HepG2 (cell line): ENCODE data around the gene GNG12. TPM values are rescaled to one million over a fixed set of nuclear protein-coding genes. Genes with fewer than 3 reads are reported as not detected.

ENCODE experiments used
- ATAC-seq: fragments of 200-7000 bp; cut with Tn5 transposase; 3 replicates; pipeline ENCODE4 v1.9.1; 2020; ENCODE audit warnings: mild to moderate bottlenecking, moderate library complexity
- BruUV-seq: library from RNA; stranded (reverse); fragments of 400-500 nt; replicated peaks from 2 replicates; lab custom pipeline; 2021; lab: Mats Ljungman, UMichigan
- CTCF ChIA-PET: fragments of 300-600 bp; formaldehyde crosslinking; extraction: SDS; loops from one replicate; lab custom pipeline; 2021; ENCODE audit warnings: low total read pairs, inconsistent platforms, low intra/inter-chr PET ratio; lab: Yijun Ruan, JAX
- POLR2A ChIA-PET: fragments of 350-600 bp; sonication (Branson Sonifier 250); formaldehyde crosslinking; loops from one replicate; lab custom pipeline; 2020; ENCODE audit warnings: antibody characterized with exemption, inconsistent platforms; lab: Yijun Ruan, JAX
- DNase-seq: peaks from one replicate; pipeline ENCODE4 v3.0.0-alpha.2; 2015; ENCODE audit warnings: low spot score
- FAIRE-seq: peaks from 3 replicates; lab custom pipeline; 2011; peaks lifted over from hg19 to GRCh38; lab: Jason Lieb, UNC
- H2AFZ ChIP-seq: one replicate; pipeline ENCODE4 v1.6.1; 2011; ENCODE audit warnings: low read length, inconsistent platforms
- H3K27ac ChIP-seq: fragments of 300-600 bp; 3 replicates; pipeline ENCODE4 v1.8.0; 2011; ENCODE audit warnings: mixed run types, mild to moderate bottlenecking, mixed read lengths, low read length, inconsistent platforms; ENCODE audit not compliant: insufficient read depth; ENCODE audit errors: extremely low read length
- H3K27me3 ChIP-seq, 2 experiments: fragments of 200-600 bp in 1 of 2; 2 replicates in 1 of 2; 3 replicates in 1 of 2; pipeline versions ENCODE4 v1.6.0 to v1.8.0; 2011; ENCODE audit warnings: low read length in 2 of 2, mild to moderate bottlenecking in 2 of 2, moderate library complexity in 2 of 2, inconsistent platforms in 1 of 2; ENCODE audit not compliant: insufficient read depth in 2 of 2, control insufficient read depth in 1 of 2
- H3K36me3 ChIP-seq, 2 experiments: fragments of 200-600 bp in 1 of 2; replicated peaks in 1 of 2; 2 replicates in 1 of 2; 3 replicates in 1 of 2; pipeline versions ENCODE4 v1.5.1 to v1.8.0; 2011; ENCODE audit warnings: low read length in 2 of 2, inconsistent platforms in 1 of 2; ENCODE audit not compliant: insufficient read depth in 2 of 2, control insufficient read depth in 1 of 2
- H3K4me1 ChIP-seq: 2 replicates; pipeline ENCODE4 v1.5.1; 2012; ENCODE audit warnings: low read length, inconsistent platforms; ENCODE audit not compliant: insufficient read depth
- H3K4me2 ChIP-seq: 2 replicates; pipeline ENCODE4 v1.6.0; 2011; ENCODE audit warnings: low read depth, low read length, inconsistent platforms
- H3K4me3 ChIP-seq, 3 experiments: fragments of 200-600 bp in 1 of 3; sonication (generic), shearing (Covaris generic) in 1 of 3; replicated peaks in 1 of 3; 2 replicates each; pipeline ENCODE4 v1.5.1; 2011 to 2016; ENCODE audit warnings: low read length in 3 of 3, inconsistent platforms in 2 of 3, low read depth in 2 of 3, mild to moderate bottlenecking in 2 of 3, control low read depth in 1 of 3, mixed read lengths in 1 of 3; ENCODE audit not compliant: insufficient read depth in 1 of 3
- H3K79me2 ChIP-seq: one replicate; pipeline ENCODE4 v1.6.1; 2011; ENCODE audit warnings: low read length, inconsistent platforms; ENCODE audit not compliant: insufficient read depth
- H3K9ac ChIP-seq: 2 replicates; pipeline ENCODE4 v1.6.0; 2011; ENCODE audit warnings: mild to moderate bottlenecking, low read depth, low read length, inconsistent platforms; ENCODE audit not compliant: insufficient read depth
- H3K9me3 ChIP-seq: 2 replicates; pipeline ENCODE4 v1.5.1; 2012; ENCODE audit warnings: mild to moderate bottlenecking, low read length
- H4K20me1 ChIP-seq: 2 replicates; pipeline ENCODE4 v1.6.0; 2011; ENCODE audit warnings: inconsistent platforms, mild to moderate bottlenecking, low read length, moderate library complexity; ENCODE audit not compliant: insufficient read depth
- DZIP1 ChIP-seq: sonication (generic); formaldehyde crosslinking; IDR thresholded peaks from 2 replicates; pipeline ENCODE4 v1.5.0; 2020; ENCODE audit warnings: mild to moderate bottlenecking, missing genetic modification reagents
- MTF1 ChIP-seq: sonication (generic); formaldehyde crosslinking; IDR thresholded peaks from 2 replicates; pipeline ENCODE4 v1.5.0; 2020; ENCODE audit warnings: missing genetic modification reagents
- ZNF3 ChIP-seq: IDR thresholded peaks from 2 replicates; pipeline ENCODE4 v1.7.0; 2017; ENCODE audit warnings: inconsistent platforms
- ZNF629 ChIP-seq: sonication (generic); formaldehyde crosslinking; conservative IDR thresholded peaks from 2 replicates; pipeline ENCODE4 v1.5.0; 2020; ENCODE audit warnings: missing genetic modification reagents
- WGBS: methylation state at CpG from one replicate; pipeline ENCODE4 v1.1.6; 2017; ENCODE audit warnings: low lambda C conversion rate; 5-methylcytosine and 5-hydroxymethylcytosine counted together
- in situ Hi-C: cut with HindIII; loops from 2 replicates; pipeline ENCODE4 v1.10.0; 2017; ENCODE audit warnings: low pct_unique_long_range_greater_than_20kb; ENCODE audit not compliant: extremely low pct_ligation_motif_present
- intact Hi-C: fragments of 100-400 bp; cut with micrococcal nuclease; formaldehyde crosslinking; loops from one replicate; pipeline ENCODE4 v1.10.0; 2022; ENCODE audit not compliant: unreplicated experiment
- polyA plus RNA-seq, 8 experiments: library from polyadenylated mRNA; depleted of rRNA in 3 of 8; stranded (reverse) in 7 of 8; unstranded in 1 of 8; fragments of >200 nt; fragmentation: Illumina TruSeq in 4 of 8; extraction: Trizol in 4 of 8; gene quantifications; 2 replicates each; pipeline versions ENCODE4 v1.2.1 to v1.2.3, GENCODE V29; 2011 to 2016; ENCODE audit warnings: low read depth in 4 of 8, missing spikeins in 1 of 8, mixed read lengths in 1 of 8; ENCODE audit not compliant: insufficient read depth in 1 of 8
- total RNA-seq, 5 experiments: library from RNA; depleted of rRNA; stranded (reverse); fragments of >200 nt; fragmentation: Illumina TruSeq; extraction: Trizol; gene quantifications; 2 replicates each; pipeline ENCODE4 v1.2.3, GENCODE V29; 2016; ENCODE audit warnings: low read depth in 1 of 5
- TF ChIP-seq, protein P1 (sequence below): IDR thresholded peaks from 2 replicates; pipeline ENCODE4 v1.6.1; 2016; ENCODE audit warnings: missing compliant biosample characterization, missing genetic modification reagents, borderline replicate concordance

Gene GNG12
- total and polyA plus RNA-seq, 2 of the 13 experiments (the other 11 are each of a cell fraction or from before 2014, with no cell fraction given) = 0.11 TPM

DNA sequence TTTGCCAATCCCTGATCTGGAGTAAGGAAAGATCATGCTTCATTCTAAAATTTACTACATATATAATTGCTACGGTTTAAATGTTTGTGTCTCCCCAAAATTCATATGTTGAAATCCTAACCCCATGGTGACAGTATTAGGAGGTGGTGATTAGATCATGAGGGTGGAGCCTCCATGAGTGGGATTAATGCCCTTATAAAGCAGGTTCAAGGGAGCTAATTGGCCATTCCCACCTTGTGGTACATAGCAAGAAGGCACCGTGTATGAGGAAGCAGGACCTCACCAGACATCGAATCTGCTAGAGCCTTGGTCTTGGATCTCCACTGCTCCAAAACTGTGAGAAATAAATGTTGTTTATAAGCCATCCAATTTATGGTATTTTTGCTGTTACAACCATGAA is 92.7 kb downstream of the GNG12 start:
- TF ChIP-seq ZNF3 (CRISPR knock-in tag) = no peak
- no peak for TF ChIP-seq DZIP1 (CRISPR knock-in tag)
- TF ChIP-seq, protein P1, sequence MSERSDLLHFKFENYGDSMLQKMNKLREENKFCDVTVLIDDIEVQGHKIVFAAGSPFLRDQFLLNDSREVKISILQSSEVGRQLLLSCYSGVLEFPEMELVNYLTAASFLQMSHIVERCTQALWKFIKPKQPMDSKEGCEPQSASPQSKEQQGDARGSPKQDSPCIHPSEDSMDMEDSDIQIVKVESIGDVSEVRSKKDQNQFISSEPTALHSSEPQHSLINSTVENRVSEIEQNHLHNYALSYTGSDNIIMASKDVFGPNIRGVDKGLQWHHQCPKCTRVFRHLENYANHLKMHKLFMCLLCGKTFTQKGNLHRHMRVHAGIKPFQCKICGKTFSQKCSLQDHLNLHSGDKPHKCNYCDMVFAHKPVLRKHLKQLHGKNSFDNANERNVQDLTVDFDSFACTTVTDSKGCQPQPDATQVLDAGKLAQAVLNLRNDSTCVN (CRISPR knock-in tag) = no peak
- TF ChIP-seq MTF1 (CRISPR knock-in tag) = no peak
- TF ChIP-seq ZNF629 (CRISPR knock-in tag) = no peak
- Histone ChIP-seq H3K4me3 (no peak overlapping the region), H4K20me1 (no peaks in the 10 kb centered on the region), H3K36me3 (no peaks in the 10 kb centered on the region), H3K9me3 (no peaks in the 10 kb centered on the region), H3K9ac (no peak overlapping the region), H2AFZ (no peak overlapping the region), H3K27ac (no peak overlapping the region), H3K79me2 (no peaks in the 10 kb centered on the region), H3K4me1 (peaks cover 50% of the 10 kb centered on the region), H3K27me3 (no peaks in the 10 kb centered on the region), H3K4me2 (no peak overlapping the region)
- ChIA-PET POLR2A (no interaction called here), CTCF (no interaction called here)
- FAIRE-seq = no peak
- ATAC-seq = no peak
- in situ Hi-C loops = no loop called here
- intact Hi-C loops = no loop called here
- BruUV-seq = no TSS peak
- DNase-seq = no peak
- WGBS = 83% methylated on average over 3 of the region's 3 CpGs
